Osteocyte (in vitro differentiated cells): ENCODE results near the gene DHX34. TPM values are rescaled to one million over a fixed set of nuclear protein-coding genes. Genes with fewer than 3 reads are reported as not detected.

Experiments used
- DNase-seq: peaks from one replicate; pipeline ENCODE4 v3.0.0; 2021; ENCODE audit warnings: mixed read lengths; ENCODE audit not compliant: unreplicated experiment; ENCODE audit errors: extremely low spot score
- H3K27ac Mint-ChIP-seq: one replicate; pipeline ENCODE4 v1.8.0; 2021; ENCODE audit warnings: mild to moderate bottlenecking, mixed read lengths; ENCODE audit not compliant: unreplicated experiment
- H3K27me3 Mint-ChIP-seq: one replicate; pipeline ENCODE4 v1.8.0; 2021; ENCODE audit warnings: mixed read lengths; ENCODE audit not compliant: unreplicated experiment
- H3K36me3 Mint-ChIP-seq: one replicate; pipeline ENCODE4 v1.8.0; 2021; ENCODE audit warnings: mixed read lengths; ENCODE audit not compliant: unreplicated experiment
- H3K4me1 Mint-ChIP-seq: one replicate; pipeline ENCODE4 v1.8.0; 2021; ENCODE audit warnings: mixed read lengths; ENCODE audit not compliant: unreplicated experiment
- H3K4me3 Mint-ChIP-seq: one replicate; pipeline ENCODE4 v1.8.0; 2021; ENCODE audit warnings: mild to moderate bottlenecking, moderate library complexity, mixed read lengths; ENCODE audit not compliant: unreplicated experiment
- H3K9me3 Mint-ChIP-seq: one replicate; pipeline ENCODE4 v1.8.0; 2021; ENCODE audit warnings: mixed read lengths; ENCODE audit not compliant: unreplicated experiment
- total RNA-seq: library from RNA; stranded (reverse); gene quantifications from 2 replicates; pipeline ENCODE4 v1.2.1, GENCODE V29; 2021
- TF ChIP-seq, protein P1 (sequence below): fragments of 200-600 bp; sonication (generic); IDR thresholded peaks from 2 replicates; pipeline ENCODE4 v1.5.0; 2021; ENCODE audit warnings: antibody characterized with exemption, mild to moderate bottlenecking, moderate library complexity

Gene DHX34
- total RNA-seq, 1 donor from 2014 or later: 17.5 TPM

DNA sequence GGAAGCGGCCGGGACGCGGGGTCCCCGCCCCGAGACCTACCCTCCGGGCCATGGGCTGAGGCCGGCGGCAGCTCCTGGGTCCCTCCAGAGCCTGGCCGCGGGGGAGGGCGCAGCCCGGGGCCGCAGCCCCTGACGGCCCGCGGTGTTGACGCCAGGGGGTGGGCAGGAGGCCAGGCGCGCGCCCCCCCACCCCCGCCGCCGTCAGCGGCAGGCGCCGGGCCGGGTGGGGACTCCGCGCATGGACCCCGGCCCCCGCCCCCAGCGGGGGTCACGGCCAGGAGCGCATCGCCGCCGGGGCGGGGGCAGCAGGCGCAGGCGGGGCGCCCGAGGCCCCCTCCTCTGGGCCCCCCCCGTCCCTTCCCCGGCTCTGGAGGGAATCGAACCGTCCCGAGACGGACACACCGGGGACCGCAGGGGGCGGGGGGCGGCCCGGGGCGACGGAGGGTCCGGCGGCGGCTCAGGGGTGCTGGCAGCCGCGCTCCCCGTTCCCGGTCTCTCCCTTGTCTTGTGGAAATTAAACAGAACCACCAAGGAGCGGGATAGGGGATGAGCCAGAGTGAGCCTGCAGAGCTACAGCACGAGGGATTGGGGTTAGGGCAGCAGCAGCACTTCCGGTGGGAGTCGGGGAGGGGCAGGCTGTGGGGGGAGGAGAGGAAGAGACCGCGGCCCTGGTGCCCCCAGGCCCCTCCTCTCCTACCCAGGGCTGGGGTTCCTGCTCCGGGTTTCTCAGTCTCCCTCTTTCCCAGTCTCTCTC, 70.1 kb downstream of the DHX34 start, which contains the start of gene MEIS3:
Gene MEIS3 (minus strand): TSS at position 498 of the 754 bp plus-strand sequence. CDS start 446 bp downstream, at position 52.
- peak within 1 kb of the TSS; percentile 12 for H3K27ac Mint-ChIP-seq
- TF ChIP-seq, protein P1, sequence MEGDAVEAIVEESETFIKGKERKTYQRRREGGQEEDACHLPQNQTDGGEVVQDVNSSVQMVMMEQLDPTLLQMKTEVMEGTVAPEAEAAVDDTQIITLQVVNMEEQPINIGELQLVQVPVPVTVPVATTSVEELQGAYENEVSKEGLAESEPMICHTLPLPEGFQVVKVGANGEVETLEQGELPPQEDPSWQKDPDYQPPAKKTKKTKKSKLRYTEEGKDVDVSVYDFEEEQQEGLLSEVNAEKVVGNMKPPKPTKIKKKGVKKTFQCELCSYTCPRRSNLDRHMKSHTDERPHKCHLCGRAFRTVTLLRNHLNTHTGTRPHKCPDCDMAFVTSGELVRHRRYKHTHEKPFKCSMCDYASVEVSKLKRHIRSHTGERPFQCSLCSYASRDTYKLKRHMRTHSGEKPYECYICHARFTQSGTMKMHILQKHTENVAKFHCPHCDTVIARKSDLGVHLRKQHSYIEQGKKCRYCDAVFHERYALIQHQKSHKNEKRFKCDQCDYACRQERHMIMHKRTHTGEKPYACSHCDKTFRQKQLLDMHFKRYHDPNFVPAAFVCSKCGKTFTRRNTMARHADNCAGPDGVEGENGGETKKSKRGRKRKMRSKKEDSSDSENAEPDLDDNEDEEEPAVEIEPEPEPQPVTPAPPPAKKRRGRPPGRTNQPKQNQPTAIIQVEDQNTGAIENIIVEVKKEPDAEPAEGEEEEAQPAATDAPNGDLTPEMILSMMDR: no peak
- peaks cover 33% of the 10 kb centered on the region for H3K27me3 Mint-ChIP-seq
- peak within 1 kb of the TSS; percentile 77 for H3K4me3 Mint-ChIP-seq
- H3K9me3 Mint-ChIP-seq: no peaks in the 10 kb centered on the region
- no peak for DNase-seq
- H3K36me3 Mint-ChIP-seq: peaks cover 5% of the 10 kb centered on the region
- H3K4me1 Mint-ChIP-seq: peaks cover 43% of the 10 kb centered on the region

GRCh38 chr19:47419789-47420188, 70.7 kb downstream of the DHX34 start:
- TF ChIP-seq, protein P1: no peak
- H3K27me3 Mint-ChIP-seq: peaks cover 33% of the 10 kb centered on the region
- no peaks in the 10 kb centered on the region for H3K9me3 Mint-ChIP-seq
- H3K4me1 Mint-ChIP-seq: peaks cover 43% of the 10 kb centered on the region
- peaks cover 3% of the 10 kb centered on the region for H3K36me3 Mint-ChIP-seq
- no peak overlapping the region for H3K4me3 Mint-ChIP-seq
- DNase-seq: no peak
- no peak overlapping the region for H3K27ac Mint-ChIP-seq

- Mint-ChIP-seq H3K27me3 (peaks cover 33% of the 10 kb centered on the region), H3K9me3 (no peaks in the 10 kb centered on the region), H3K4me1 (peaks cover 42% of the 10 kb centered on the region), H3K4me3 (no peak overlapping the region), H3K36me3 (no peaks in the 10 kb centered on the region), H3K27ac (no peak overlapping the region)
- no peak for DNase-seq
- TF ChIP-seq, protein P1: no peak
Measured at GRCh38 chr19:47421244-47421786, 72.2 kb downstream of the DHX34 start.

- Mint-ChIP-seq H3K4me1 (peaks cover 38% of the 10 kb centered on the region), H3K27me3 (peaks cover 33% of the 10 kb centered on the region), H3K36me3 (no peaks in the 10 kb centered on the region), H3K27ac (no peak overlapping the region), H3K4me3 (peak overlapping the region; percentile 10), H3K9me3 (no peaks in the 10 kb centered on the region)
- TF ChIP-seq, protein P1: no peak
- DNase-seq: no peak
Measured at GRCh38 chr19:47421844-47422395, 72.8 kb downstream of the DHX34 start.
